GM20000 (cell line): Measurements from ENCODE around the gene ZBTB7A.

Experiments
- DNase-seq: peaks from one replicate; pipeline ENCODE4 v3.0.0; 2012; ENCODE audit warnings: low spot score
- TF ChIP-seq, protein P1 (sequence below): IDR thresholded peaks from 2 replicates; pipeline ENCODE4 v1.5.1; 2012; ENCODE audit warnings: mild to moderate bottlenecking, control low read depth; ENCODE audit errors: extremely low read depth, missing control alignments

ZBTB7A gene

DNA sequence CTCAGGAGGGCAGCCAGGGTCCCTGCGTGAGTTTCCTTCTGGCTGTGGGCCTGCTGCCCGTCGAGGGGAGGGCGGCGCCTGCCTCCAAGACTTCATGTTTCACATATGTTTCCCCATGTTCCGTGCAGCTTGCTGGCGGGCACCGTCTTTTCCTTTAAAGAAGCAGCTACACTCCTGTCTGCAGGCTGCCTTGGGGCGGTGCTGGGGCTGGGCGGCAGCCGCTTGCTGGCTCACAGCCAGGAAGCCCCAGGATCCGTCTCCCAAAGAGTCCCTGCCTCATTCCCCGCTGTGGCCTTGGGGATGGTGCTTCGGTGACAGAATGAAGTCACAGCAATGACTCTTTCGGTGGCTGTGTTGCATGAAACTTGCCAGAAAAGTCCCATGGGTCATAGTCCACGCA is 34.3 kb downstream of the ZBTB7A start:
- TF ChIP-seq, protein P1, sequence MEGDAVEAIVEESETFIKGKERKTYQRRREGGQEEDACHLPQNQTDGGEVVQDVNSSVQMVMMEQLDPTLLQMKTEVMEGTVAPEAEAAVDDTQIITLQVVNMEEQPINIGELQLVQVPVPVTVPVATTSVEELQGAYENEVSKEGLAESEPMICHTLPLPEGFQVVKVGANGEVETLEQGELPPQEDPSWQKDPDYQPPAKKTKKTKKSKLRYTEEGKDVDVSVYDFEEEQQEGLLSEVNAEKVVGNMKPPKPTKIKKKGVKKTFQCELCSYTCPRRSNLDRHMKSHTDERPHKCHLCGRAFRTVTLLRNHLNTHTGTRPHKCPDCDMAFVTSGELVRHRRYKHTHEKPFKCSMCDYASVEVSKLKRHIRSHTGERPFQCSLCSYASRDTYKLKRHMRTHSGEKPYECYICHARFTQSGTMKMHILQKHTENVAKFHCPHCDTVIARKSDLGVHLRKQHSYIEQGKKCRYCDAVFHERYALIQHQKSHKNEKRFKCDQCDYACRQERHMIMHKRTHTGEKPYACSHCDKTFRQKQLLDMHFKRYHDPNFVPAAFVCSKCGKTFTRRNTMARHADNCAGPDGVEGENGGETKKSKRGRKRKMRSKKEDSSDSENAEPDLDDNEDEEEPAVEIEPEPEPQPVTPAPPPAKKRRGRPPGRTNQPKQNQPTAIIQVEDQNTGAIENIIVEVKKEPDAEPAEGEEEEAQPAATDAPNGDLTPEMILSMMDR, result no peak
- DNase-seq, result no peak

DNA sequence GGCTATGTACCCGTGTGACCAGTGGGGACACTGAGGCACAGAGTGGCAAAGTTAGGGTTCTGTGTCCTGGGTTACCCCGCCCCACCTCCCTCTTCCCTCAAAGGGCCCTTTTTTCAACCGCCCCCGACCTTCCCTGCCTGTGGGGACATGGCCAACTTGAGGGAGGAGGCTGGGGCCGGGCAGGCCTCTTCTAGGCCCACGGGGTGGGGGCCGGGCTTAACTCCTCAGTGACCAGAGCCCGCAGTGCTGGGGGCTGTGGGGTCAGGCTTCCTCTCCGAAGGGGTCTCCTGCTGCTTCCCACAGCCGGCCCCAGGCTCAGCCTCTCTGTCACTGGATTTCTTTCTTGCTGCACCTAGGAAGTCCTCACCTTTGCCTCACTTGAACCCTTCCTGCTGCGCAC is 35.3 kb downstream of the ZBTB7A start:
- DNase-seq, result no peak
- TF ChIP-seq, protein P1, result no peak

DNA sequence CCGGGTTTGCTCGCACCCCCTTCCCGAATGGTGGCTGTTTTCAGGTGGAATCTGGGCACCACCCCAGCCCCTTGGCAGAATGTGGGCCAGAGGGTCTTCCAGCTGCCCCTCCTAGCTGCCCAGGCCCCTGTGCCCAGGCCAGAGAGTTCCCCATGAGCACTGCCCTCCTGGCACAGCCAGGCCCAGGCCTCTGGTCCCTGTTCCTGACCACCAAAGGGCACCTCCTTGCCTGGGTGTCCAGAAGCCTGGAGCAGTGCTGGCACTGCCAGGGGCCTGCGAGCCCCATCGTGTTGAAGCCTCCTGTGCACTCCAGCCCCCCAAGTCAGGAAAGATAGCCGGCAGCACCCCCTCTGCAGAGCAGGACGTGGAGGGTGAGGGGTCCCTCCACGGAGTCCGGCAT is 35.7 kb downstream of the ZBTB7A start:
- TF ChIP-seq, protein P1, result no peak
- no peak for DNase-seq

DNA sequence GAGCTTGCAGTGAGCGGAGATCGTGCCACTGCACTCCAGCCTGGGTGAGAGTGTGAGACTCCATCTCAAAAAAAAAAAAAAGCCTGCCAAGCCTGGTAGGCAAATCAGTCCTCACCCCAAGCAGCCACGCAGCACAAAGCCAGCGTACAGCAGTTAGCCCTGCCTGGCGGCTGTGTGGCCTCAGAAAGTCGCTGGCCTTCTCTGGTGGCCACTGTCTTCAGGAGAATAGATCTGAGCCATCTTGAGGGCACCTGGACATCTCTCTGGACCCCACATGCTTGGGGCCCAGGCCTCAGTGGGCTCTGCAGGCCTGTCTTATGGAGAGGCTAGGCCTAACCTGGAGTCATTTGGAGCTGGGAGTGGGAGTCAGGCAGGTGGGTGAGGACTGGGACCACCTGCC is 36.1 kb downstream of the ZBTB7A start:
- TF ChIP-seq, protein P1, result no peak
- no peak for DNase-seq

DNA sequence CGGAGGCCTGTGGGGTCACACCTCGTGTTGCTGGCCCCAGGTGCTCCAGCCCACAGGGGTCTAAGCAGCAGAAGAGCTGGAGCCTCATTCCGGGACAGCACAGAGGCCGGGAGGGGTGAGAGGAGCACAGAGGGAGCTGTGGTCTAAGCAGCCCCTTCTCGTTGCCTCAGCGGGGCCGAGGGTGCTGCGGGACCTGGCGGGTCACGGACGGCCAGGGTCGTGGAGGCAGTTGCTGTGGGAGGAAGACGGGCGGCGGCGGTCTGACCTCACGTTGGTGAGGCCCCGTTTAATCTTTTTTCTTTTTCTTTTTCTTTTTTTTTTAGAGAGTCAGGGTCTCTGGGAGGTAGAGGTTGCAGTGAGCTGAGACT is 37.5 kb downstream of the ZBTB7A start:
- DNase-seq, result no peak
- TF ChIP-seq, protein P1, result no peak

DNA sequence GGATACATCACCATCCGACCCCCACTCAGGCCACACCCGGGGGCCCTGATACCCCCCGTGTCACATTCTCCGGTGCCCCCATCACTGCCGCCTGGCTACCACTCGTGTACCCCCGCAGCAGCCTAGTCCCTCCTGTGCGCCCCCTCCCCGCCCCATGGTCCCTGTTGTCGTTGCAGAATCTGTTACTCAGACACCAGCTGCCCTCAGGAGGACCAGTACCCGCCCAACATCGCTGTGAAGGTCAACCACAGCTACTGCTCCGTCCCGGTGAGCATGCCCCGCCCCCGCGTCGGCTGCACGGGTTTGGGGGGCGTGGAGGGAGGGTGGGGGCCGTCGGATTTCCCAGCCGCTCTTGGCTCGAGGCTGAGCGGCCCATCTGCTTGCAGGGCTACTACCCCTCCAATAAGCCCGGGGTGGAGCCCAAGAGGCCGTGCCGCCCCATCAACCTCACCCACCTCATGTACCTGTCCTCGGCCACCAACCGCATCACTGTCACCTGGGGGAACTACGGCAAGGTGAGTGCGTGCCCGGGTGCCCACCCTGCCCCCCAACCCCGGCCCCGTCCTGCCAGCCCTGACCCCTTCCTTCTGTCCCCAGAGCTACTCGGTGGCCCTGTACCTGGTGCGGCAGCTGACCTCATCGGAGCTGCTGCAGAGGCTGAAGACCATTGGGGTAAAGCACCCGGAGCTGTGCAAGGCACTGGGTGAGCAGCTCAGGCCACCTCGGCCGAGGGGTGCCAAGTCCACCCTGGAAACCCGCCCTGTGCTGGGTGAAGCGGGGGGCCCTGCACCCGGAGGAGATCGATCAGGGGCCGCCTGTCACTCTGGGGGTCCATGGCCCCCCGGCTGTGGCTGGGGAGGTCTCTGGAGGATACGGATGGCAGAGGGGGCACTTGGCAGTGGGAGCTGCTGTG is 38.1 kb downstream of the ZBTB7A start:
- no peak for DNase-seq
- TF ChIP-seq, protein P1, result no peak

DNA sequence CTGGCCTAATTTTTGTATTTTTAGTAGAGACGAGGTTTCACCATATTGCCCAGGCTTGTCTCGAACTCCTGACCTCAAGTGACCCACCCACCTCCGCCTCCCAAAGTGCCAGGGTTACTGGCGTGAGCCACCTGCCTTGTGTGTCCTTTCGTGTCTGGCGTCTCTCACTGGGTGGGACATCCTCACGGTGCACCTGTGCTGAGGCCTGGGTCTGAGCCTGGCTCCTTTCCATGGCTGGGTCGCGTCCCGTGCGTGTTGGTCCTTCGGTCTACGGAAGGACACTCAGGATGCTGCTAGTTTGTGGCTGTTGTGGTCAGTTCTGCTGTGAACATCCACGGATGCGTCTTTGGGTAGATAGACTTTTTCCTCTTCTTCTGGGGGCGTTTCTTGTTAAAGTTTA is 39.6 kb downstream of the ZBTB7A start:
- TF ChIP-seq, protein P1, result no peak

More for the DNA sequence above, 39.6 kb downstream of the ZBTB7A start:
- no peak for DNase-seq
